HL-60/S4 (cell line): ENCODE measurements around the gene MYRFL.

Experiments
- in situ Hi-C: fragments of 300-500 bp; cut with MboI; formaldehyde crosslinking; loops from 2 replicates; pipeline ENCODE4 v1.14.3; 2022; ENCODE audit warnings: low sequenced_read_pairs

MYRFL gene

DNA sequence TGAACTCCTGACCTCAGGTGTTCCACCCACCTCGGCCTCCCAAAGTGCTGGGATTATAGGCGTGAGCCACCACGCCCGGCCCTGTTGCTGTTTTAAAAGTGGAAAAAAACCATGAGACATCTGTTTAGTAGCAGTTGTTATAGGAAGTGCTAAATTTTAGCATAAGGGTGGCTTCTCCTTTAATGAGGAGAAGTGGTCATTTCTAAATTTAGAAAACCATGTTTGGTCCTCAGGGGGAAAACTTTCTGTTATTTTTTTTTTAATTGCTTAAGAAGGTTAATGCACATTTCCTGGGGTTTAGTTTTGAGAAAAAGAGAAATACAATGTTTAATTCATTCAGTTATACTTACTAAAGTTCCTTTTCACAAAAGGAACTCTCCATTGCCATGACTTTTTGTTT, 102.1 kb downstream of the MYRFL start:
- in situ Hi-C loops, result no loop called here

DNA sequence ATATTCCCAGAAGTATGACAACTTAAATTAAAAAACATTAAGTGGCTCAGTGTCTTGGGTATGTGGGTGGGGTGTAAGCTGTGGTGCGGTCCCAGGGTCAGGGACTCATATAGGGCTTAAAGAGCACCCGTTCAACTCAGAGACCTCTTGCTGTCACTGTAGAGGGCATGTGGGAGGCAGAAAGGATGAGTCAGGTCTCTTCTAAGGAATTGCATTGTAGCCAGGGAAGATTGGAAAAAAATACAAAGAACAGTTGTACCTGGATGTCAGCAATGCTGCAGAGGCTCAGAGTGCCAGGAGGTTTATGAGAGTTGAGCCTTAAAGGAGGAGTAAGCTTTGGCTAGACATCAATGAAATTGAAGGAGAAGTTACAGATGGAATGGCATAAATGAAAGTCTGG, 104.1 kb downstream of the MYRFL start:
- in situ Hi-C loops, result no loop called here

DNA sequence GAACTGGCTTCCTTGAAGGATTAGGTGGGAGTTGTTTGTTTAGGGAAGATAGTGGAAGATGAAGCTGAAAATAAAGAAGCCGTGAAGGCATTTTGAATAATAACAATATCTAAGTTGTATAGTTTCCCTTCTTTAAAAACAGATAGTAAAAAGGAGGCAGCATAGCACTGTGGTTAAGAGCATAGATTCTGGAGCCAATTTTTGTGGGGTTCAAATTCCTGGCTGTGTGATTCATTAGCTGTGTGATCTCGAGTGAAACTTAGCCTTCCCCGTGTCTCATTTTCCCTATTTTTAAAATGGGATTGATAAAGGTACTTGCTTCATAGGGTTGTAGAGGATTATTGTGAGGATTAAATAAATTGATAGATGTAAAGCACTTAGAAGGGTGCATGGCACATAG, 104.5 kb downstream of the MYRFL start:
- in situ Hi-C loops, result no loop called here

DNA sequence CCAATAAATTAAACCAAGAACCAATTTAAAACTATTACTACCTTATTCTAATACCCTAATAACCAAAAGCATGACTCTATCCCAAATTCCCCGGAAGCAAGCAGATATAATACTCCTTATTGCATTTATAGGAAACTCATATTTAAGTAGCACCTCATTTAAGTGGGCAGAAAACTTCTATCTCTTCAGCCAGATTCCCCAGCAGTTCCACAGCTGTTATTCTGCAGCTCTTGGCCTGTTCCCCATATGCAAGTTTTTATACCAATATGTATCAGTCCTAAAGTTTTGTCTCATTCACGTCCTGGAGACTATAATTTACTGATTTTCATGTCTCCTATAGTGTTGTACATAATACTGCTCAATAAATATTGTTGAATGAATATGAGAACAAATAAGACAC, 106.5 kb downstream of the MYRFL start:
- in situ Hi-C loops, result no loop called here

DNA sequence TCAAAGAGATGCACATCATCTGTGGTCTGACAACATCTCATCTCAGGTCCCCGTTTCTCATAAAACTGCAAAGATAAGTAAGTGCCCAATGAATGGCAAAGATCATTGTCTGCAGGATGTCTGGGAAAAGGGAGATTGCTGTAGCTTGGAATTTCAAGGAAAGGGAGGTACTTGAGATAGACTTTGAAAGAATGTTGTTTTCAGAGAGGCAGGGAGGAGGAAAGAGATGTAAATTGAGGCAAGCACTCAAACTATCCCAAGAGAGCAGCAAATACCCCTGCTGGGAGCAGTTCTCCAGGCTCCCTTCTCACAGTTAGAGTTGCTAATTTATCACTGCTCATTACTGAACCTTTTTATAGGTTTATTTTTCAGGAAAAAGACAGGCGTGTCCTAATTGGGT, 107.1 kb downstream of the MYRFL start:
- in situ Hi-C loops, result no loop called here

DNA sequence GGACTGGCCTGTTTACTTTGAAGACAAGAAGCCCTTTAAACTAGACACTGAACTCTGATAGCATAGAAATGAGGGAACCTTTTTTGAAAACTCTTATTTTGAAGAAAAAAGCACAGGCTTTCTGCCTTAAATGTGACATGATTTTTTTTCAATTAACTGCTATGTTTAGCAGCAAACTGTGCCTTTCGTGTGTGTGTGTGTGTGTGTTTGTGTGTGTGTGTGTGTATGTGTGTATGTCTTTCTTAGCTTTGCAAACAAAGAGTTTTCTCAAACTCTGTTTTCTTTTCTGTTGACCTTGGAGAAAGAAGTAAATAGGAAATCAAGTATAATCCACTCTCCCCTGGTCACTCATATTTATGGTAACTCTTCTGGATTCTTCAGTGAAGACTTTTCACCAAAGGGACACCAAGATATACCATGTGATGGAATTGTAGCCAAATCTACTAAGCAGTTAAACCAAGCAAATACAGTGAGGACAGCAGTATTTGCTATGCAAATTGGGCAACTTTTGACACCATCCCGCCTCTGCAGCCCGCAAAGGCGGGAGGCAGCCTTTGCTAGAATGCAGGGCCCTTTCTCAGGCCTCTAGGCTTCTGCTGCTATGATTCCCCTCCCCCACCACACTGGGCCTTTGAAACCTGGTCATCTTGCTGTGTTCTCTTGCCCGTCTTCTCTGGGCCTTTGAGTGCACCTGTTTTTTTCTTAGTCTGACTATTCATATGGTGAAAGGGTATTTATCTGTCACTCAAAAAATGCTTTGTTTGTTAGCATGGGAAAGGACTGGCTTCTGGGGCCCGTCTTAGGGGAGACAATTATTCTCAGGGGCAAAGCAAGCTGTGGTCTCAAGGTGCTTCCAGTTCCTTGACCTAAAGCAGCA, 107.9 kb downstream of the MYRFL start:
- in situ Hi-C loops, result no loop called here

DNA sequence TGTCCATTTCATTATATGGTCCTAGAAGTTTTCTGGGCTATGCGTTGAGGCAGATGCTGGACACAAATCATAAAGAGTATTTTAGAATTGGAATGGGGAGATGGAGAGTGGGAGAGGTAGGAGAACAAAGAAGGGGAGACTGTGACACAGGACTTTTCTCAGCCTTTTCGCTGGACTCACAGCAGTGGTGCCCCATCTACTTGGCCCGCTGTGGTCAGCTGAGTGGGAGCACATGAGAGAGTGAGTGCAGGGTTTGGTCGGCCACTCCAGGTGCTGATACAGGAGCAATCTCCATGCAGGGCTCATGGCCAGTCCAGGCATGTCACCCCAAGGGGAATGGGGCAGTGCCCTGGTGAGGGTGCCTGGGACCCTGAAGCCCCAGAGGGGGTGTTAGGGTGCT, 109.0 kb downstream of the MYRFL start:
- in situ Hi-C loops, result no loop called here

DNA sequence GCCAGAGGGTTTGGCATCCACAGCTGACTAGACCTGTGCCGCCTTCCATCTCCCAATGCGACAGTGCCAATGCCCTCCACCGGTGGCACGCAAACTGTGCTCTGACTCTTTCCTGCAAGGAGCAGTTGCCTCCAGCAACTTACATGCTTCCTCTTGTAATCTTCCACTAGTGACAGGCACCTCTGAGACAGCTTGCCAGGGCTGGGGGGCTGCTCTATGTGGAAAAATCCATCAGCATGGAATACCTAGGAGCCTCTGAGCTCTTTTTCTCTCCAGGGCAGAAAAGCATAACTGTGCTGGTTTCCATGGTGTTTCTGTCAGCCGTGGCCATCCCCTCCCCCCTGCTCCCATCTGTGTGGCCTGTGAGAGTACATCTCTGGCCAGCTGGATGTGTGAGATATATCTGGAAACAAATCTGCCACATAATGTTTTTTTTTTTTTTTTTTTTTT, 110.6 kb downstream of the MYRFL start:
- in situ Hi-C loops, result no loop called here

DNA sequence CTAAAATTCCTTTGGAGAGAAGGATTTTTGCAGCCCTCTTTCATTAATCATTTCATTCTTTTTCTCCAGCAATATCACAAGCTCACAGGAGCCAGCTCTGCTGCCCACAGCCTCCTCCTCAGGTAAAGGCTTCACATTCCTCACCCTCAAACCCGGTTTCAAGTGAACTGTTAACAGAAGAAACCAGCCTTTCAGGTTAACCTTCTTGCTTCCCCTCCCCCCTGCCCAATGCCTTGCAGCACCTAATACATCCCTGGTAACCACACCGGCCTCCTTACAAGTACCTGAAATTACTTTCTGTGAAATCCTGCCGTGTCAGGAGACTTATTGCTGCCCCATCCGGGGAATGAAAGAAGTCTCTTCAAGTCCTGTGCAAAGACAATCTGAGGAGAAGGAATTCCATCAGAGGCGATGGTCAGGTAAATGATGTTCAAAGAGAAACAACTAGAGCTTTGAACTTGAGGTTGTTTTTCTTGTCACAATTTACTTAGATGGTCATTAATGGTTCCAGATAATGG, 111.2 kb downstream of the MYRFL start:
- in situ Hi-C loops, result no loop called here

DNA sequence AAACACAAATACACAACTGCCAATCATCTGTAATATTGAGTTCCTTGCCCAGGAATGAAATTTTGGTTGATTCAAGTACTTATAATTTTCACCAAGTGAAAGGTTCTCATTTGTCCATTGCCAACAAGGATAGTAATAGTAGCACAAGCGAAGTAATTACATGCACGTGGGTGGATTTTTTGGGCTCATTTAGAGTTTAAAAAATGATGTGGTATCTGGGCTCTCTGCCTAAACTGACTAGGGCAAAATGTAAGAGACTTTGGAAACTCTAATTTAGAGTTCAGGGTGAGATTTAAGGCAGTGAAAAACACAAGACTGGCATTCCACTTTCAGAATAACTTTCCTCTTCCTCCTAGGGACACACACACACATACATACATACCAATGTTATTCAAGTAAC, 111.7 kb downstream of the MYRFL start:
- in situ Hi-C loops, result no loop called here

DNA sequence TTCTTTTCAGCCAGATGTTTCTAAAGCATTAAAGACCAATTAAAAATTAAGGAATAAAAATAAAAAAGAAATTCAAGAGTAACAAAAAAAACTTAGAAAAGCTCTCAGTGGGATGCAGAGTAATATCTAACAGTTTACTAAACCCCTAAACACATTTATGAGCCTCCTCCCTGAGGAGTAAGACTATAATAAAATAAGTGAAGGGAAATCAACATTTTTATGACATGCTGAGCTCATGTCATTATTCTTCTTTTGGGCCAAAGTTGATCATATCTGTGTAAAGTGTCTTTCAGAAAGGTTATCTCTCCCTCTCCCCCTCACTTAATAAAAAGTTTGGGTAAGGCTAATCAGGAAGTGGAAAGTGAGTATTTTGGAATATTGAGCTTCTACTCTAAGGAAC, 122.1 kb downstream of the MYRFL start:
- in situ Hi-C loops, result no loop called here

DNA sequence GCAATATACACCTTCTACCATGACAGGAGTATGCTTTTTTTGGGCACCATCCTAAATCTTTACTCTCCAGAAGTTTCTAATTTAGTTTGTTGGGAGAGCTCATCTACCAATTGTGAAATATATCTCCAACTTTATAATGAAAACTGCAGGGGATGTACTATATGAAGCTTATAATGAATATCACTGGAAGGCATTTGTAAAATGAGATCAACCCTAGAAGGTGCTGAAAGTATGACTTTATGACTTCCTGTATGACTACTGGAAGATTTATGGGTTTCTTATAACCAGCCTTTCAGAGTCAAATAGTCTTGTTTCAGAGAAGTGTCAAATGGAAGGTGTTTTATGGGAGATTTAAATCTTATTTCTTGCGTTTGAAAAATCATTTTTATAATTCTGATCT, 122.9 kb downstream of the MYRFL start:
- in situ Hi-C loops, result no loop called here

DNA sequence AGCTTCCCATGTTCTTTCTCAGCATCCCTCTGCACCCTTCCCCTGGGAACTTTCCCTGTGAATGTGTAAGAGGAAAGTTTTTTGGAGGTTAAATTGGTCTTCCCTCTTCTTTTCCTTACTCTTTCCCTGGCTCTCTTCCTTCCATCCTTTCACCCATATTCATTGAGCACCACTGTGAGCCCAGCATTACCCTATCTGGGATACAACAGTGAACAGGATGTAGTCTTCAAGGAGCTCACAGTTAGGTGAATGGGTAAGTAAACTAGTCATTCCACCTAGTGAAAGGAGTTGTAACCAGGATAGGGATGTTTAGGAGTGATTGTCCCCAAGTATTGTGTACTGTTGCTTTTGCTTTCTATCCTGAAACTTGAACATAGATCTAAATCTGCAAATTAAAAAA, 123.8 kb downstream of the MYRFL start:
- in situ Hi-C loops, result no loop called here

DNA sequence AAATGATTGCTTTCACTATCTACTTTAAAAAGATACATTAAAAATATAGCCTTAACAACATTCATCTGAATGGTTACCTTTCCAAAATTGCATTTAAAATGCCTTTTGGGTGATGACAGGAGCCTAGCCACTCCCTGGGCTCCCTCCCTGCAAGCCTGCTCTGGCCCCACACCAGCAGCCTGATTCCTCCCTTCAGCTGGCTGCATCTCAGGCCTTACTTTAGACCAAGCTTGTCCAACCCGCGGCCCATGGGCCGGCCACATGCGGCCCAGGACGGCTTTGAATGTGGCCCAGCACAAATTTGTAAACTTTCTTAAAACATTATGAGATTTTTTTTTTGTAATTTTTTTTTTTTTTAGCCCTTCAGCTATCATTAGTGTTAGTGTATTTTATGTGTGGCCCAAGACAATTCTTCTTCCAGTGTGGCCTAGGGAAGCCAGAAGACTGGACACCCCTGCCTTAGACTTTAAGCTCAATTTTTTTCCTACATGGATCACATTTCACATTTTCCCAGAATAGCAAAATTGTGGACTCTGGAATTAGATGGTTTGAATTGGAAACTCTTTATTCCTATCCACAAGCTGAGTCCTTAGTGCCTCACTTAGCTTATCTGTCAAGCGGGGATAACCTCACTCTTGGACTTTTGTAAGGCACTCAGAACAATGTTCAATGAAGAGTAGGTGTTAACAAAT, 124.4 kb downstream of the MYRFL start:
- in situ Hi-C loops, result no loop called here

DNA sequence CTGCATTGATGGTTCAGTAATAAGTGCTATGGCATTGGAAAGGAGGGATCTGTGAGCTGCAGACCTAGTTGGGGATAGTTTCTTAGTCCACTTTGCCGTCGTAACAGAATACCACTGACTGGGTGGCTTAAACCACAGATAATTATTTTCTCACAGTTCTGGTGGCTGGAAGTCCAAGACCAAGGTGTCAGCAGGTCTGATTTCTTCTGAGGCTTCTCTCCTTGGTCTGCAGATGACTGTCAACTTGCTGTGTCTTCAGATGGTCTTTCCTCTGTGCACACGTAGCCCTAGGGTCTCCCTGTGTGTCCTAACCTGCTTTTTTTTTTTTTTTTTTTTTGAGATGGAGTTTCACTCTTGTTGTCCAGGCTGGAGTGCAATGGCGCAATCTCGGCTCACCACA, 126.1 kb downstream of the MYRFL start:
- in situ Hi-C loops, result no loop called here

DNA sequence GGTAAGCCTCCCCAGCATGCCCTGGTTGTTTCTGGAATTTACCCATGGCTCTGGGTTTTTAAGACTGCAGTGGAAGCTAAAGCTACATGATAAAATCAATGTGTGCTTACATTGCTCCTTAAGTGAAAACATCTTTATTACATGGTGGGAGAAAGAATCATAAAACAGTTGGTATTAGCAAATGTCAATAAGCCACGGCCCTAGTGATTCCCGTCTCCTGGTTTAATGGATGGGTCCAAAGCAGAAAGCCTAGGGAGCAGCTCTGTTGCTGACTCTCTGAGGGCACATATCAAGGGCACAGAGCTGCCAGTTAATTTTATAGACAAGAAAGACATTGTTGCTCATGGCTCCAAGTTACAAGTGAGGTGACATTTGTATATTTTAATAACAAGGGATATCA, 127.9 kb downstream of the MYRFL start:
- in situ Hi-C loops, result no loop called here

DNA sequence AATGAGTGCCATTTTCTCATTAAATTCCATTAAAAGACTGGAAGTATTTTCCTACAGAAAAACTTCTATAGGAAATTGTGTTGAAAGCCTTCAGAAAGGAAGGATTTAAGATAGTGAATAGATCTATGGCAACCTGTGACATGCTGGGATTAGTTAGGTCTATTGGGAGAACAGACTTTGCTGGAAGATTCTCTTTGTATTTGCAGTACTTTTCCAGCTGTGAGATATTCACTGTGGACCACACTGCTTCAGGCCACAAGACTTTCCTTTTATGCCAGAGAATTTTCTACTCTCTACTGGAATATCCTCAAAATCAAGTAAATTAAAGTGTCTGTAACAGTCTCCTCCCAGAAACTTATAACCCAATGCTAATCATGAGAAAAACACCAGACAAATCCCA, 136.2 kb downstream of the MYRFL start:
- in situ Hi-C loops, result no loop called here

DNA sequence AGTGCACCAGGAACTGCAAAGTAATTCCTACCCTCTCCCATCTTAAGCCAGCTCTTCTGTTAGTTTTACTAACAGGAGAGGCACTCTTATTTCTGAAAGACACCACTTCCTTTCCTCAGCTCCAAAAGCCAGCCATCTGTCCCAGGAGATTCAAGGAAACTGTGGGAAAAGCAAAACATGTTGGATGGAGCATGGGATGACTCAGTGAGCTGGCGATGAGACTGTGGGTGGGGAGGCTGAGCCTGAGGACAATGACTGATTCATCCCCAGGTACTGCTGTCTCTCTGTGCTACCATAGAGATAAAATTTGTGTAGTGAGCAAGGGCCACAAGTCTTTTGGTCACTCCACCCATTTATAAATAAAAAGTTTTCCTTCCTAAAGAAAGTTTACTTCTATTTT, 141.4 kb downstream of the MYRFL start:
- in situ Hi-C loops, result no loop called here

DNA sequence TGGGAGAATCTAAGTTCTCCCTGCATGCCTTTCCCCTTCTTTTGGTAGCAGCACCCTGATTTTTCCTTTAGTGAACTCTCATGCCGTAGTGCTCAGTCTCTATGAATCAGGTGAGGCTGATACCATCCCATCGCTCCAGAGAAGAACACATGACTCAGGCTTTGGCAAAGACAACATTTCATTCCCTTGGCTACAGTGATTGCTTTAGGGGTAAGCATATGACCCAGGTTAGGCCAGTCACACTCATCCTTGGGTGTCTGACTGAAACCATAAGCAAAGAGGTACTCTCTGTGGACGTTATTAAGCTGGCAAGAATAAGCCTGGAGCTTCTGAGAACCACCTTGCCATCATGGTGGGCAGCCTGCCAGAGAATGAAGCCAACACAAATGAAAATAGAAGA, 141.8 kb downstream of the MYRFL start:
- in situ Hi-C loops, result no loop called here

DNA sequence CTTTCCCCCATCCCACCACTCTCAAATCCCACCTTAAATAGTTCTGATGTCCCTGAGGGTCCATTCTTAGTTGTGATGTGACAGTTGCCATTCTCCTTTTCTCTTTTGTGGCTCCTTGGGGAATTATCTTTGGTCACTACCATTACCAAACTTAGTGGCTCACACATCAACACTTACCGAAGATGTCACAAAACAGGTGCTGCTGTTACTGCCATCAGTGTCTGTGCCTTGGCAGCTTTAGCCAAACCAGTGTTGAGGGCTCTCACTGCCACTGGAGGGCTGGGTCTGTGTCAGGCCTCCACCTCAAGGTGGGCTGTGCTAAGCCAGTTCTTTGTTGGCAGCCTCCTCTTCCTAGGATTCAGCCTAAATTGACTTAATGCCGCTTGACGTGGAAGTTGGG, 144.0 kb downstream of the MYRFL start:
- in situ Hi-C loops, result no loop called here

DNA sequence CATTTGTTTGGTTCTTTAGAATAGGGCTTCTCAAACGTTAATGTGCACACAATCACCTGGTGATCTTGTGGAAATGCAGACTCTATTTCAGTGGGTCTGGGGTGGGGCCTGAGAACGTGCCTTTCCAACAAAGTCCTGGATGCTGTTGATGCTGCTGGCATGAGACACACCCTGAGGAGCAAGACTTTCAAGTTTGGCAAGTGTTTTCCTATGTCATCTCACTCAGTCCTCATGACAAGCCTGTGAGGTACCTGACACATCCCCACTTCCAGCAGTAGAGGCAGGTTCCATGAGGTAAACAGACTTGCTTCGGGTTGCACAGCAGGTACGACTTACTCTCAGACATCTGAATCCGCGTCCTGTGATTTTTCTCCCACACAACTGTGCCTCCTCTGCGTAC, 147.1 kb downstream of the MYRFL start:
- in situ Hi-C loops, result no loop called here

DNA sequence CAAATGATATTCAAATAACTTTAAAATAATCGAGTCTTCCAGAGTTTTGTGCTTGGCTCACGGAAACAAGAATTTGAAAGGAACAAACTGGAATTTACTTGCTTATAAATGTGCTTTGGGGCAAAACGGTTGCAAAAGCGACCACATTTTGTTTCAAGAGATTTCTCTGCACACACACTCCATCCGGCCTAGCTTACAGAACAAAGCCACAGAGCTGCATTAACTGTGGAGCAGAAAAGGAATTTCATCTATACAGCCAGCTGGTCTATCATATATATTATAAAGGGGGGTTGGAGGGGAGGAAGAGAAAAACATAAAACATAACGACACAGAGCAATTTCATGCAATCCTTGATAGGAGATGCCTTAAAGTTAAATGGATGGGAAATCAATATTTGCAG, 153.0 kb downstream of the MYRFL start:
- in situ Hi-C loops, result no loop called here
